H54 (cell line): ENCODE measurements around the gene ACAN.
"Not testable (repeated sequence)": the region's sequence is repeated elsewhere in the genome, so short reads cannot be mapped to it uniquely, and the experiment has no call there.

Experiments
- DNase-seq: peaks from one replicate; pipeline ENCODE4 v3.0.0; 2011; ENCODE audit warnings: low spot score, mixed read lengths; ENCODE audit not compliant: insufficient read length
- FAIRE-seq: peaks from 3 replicates; lab custom pipeline; 2011; peaks lifted over from hg19 to GRCh38; lab: Jason Lieb, UNC
- POLR2A ChIP-seq: IDR thresholded peaks from 2 replicates; pipeline ENCODE4 v1.6.1; 2011; ENCODE audit warnings: low read depth, mild to moderate bottlenecking, low read length

ACAN gene

DNA sequence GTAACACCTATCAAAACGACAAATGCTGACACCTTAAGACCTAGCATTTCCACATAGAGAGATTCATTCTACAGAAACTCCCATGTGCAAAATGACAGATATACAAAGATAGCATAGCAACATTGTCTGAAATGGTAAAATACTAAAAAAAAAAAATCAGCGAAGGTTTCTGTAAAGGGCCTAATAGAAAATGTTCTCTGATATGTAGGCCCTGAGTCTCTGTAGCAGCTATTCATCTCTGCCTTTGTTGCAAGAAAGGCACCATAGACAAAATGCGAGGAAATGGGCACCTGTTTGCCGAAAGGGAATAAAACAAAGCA lies 110.6 kb downstream of the ACAN start:
- DNase-seq (no peak), FAIRE-seq (no peak)
- no peak for TF ChIP-seq POLR2A

GRCh38 chr15:88915354-88915753 lies 112.1 kb downstream of the ACAN start:
- FAIRE-seq (no peak), DNase-seq (no peak)
- no peak for TF ChIP-seq POLR2A

GRCh38 chr15:88917760-88918159 lies 114.5 kb downstream of the ACAN start:
- TF ChIP-seq POLR2A, result no peak
- FAIRE-seq, result no peak
- DNase-seq, result no peak

DNA sequence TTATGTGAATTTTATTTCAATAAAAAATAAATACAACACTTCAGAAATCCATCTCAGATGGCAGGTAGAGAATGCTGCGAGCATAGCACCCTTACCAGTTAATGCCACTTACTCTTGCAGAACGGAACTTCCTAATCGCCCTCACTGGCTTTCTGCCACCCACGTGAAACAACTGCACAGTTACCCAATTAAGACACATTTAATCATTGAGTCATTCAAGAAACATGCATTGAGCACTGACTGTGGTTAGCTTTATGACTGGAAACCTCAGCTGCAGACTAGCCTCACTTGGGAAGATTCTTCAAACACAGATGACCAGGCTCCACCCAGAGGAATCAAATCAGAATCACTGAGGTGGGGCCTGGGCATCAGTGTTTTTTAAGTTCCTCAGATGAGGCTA lies 115.5 kb downstream of the ACAN start:
- no peak for DNase-seq
- peak; percentile 75 for FAIRE-seq
- no peak for TF ChIP-seq POLR2A

GRCh38 chr15:88920186-88920891 lies 117.1 kb downstream of the ACAN start:
- DNase-seq (no peak), FAIRE-seq (no peak)
- no peak for TF ChIP-seq POLR2A

GRCh38 chr15:88920892-88921435 lies 117.7 kb downstream of the ACAN start:
- DNase-seq, FAIRE-seq: not testable (repeated sequence)
